Testis (tissue), 3 donors: Measurements from ENCODE around the gene STEAP2. TPM values are rescaled to one million over a fixed set of nuclear protein-coding genes. Genes with fewer than 3 reads are reported as not detected.
A peak's percentile ranks its signal among the peaks of the same experiment; 100 is the strongest.

ENCODE experiments used
- DNase-seq: peaks from one replicate; pipeline ENCODE4 v3.0.0-alpha.2; 2019
- H3K27ac ChIP-seq, 2 donors: fragments of 200-600 bp; sonication (generic); one replicate each; pipeline ENCODE4 v1.5.1; 2019
- H3K27me3 ChIP-seq: fragments of 200-600 bp; sonication (generic); one replicate; pipeline ENCODE4 v1.5.1; 2019
- H3K36me3 ChIP-seq: fragments of 200-600 bp; sonication (generic); one replicate; pipeline ENCODE4 v1.5.1; 2017; ENCODE audit warnings: low read depth; ENCODE audit errors: missing control alignments
- H3K4me1 ChIP-seq: fragments of 200-600 bp; sonication (generic); one replicate; pipeline ENCODE4 v1.5.1; 2019
- H3K4me3 ChIP-seq, 2 donors: fragments of 200-600 bp; sonication (generic); one replicate each; pipeline ENCODE4 v1.5.1; 2017 to 2019
- H3K9me3 ChIP-seq: fragments of 200-600 bp; sonication (generic); one replicate; pipeline ENCODE4 v1.5.1; 2017
- CTCF ChIP-seq, 3 experiments: fragments of 450-650 bp in 2 of 3; fragments of 200-600 bp in 1 of 3; sonication (generic) in 1 of 3; IDR thresholded peaks; one replicate each; pipeline ENCODE4 v1.5.1; 2016 to 2019; ENCODE audit warnings: antibody characterized with exemption in 3 of 3, mild to moderate bottlenecking in 2 of 3, moderate library complexity in 1 of 3
- POLR2A ChIP-seq: fragments of 450-650 bp; IDR thresholded peaks from one replicate; pipeline ENCODE4 v1.6.1; 2017; ENCODE audit warnings: antibody characterized with exemption, mild to moderate bottlenecking, moderate library complexity
- WGBS, 2 donors: methylation state at CpG; one replicate each; pipeline ENCODE4 v1.1.5; 2018; 5-methylcytosine and 5-hydroxymethylcytosine counted together
- intact Hi-C: fragments of 100-400 bp; cut with DNase I; formaldehyde crosslinking; loops from one replicate; pipeline ENCODE4 v1.15.1; 2023; ENCODE audit warnings: low total_unique reads
- polyA plus RNA-seq: library from polyadenylated mRNA; stranded (reverse); fragments of 350-450 nt; fragmentation: Illumina TruSeq; extraction: RNeasy Lipid Tissue Mini Kit (QIAGEN cat#74804); gene quantifications from one replicate; pipeline ENCODE4 v1.2.3, GENCODE V29; 2014; ENCODE audit warnings: low read depth, low replicate concordance; ENCODE audit not compliant: insufficient read depth
- total RNA-seq, 2 donors: library from RNA; depleted of rRNA; stranded (reverse); fragments of >200 nt; gene quantifications; one replicate each; pipeline ENCODE4 v1.2.3, GENCODE V29; 2016

Gene STEAP2
- total and polyA plus RNA-seq, 3 donors from 2014 or later, result 1.8 to 4.5 (median 4.3) TPM

DNA sequence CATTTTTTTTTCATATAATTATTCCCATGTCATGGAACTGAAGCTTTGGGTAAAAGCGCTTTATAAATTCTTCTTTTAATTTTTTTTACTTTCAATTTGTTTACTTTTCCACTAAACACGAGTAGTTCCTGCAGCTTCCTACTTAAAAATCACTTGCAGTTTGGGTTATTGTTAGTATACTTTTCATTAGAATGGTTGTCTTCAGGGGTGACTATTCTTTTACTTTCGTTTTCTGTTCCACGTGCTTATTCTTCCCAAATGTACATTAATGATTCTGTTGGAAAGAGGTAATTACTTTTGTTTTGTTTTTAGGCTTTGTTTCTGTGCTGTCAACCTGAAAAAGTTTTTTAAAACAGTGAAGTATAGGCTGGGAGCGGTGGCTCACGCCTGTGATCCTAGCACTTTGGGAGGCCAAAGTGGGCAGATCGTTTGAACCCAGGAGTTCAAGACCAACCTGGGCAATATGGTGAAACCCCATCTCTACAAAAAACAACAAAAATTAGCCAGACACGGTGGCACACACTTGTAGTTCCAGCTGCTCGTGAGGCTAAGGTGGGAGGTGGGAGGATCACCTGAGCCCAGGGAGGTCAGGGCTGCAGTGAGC lies 28.2 kb downstream of the STEAP2 start:
- H3K4me3 ChIP-seq, result no peak overlapping the region
- H3K27me3 ChIP-seq, result no peaks in the 10 kb centered on the region
- intact Hi-C loops, result no loop called here
- H3K27ac ChIP-seq, result no peak overlapping the region
- peaks cover 4% of the 10 kb centered on the region for H3K4me1 ChIP-seq
- WGBS, 2 donors, result 84 to 88% methylated on average over 9 of the region's 9 CpGs
- TF ChIP-seq CTCF (IDR thresholded peaks at IDR 0.05) (no peak), POLR2A (no peak)
- no peaks in the 10 kb centered on the region for H3K36me3 ChIP-seq
- no peaks in the 10 kb centered on the region for H3K9me3 ChIP-seq
- no peak for DNase-seq

DNA sequence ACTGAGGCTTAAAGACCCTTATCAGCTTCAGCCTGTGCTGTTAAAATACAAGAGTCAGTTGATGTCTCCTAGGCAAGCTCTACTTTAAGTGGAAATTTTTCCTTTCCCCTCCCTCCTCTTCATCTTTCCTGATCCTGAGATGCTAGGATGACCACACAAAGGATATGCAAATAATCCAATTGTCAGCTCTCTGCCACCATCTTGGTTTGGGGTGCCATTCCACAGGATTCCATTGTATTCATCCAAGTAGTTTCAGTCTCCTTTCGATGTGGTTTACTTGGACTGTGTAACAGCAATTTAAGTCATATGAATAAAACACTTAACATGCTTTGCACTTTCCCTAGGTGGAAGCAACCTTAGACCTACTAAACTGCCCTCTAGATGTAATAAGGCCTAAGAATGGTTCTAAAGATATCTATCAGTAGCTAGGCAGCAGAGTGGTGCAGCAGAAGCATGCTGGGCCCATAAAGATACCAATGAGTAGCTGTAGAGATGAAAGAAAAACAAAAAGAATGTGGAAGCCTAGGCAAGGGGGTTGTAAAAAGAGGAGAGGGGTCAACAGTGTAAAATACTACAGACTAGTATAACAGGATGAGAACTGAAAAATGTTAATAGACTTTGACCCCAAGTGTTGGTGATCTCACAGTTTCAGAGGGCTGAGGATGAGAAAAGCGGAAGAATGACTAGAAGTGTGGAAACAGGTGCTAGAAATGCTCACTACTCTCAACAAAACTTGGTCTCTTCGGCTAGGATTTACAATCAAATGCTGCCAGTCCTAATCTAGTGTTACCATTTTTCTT lies 31.0 kb downstream of the STEAP2 start:
- WGBS, 2 donors, result 89 to 93% methylated on average over 3 of the region's 3 CpGs
- Histone ChIP-seq H3K4me3 (no peak overlapping the region), H3K27ac (no peak overlapping the region), H3K36me3 (no peaks in the 10 kb centered on the region), H3K4me1 (peaks cover 4% of the 10 kb centered on the region), H3K27me3 (no peaks in the 10 kb centered on the region), H3K9me3 (no peaks in the 10 kb centered on the region)
- no peak for DNase-seq
- no peak for TF ChIP-seq POLR2A
- intact Hi-C loops, result no loop called here

- no peak for TF ChIP-seq CTCF (IDR thresholded peaks at IDR 0.05)
- TF ChIP-seq POLR2A, result no peak
- H3K27me3 ChIP-seq, result no peaks in the 10 kb centered on the region
- WGBS, 2 donors, result 8 to 16% methylated on average over 1 of the region's 1 CpG
- no peak for DNase-seq
- H3K27ac ChIP-seq, result no peak overlapping the region
- intact Hi-C loops, result no loop called here
- peaks cover 4% of the 10 kb centered on the region for H3K4me1 ChIP-seq
- no peaks in the 10 kb centered on the region for H3K36me3 ChIP-seq
- H3K9me3 ChIP-seq, result no peaks in the 10 kb centered on the region
- no peak overlapping the region for H3K4me3 ChIP-seq
Observed at GRCh38 chr7:90243556-90243955, 32.0 kb downstream of the STEAP2 start.

- no peaks in the 10 kb centered on the region for H3K27me3 ChIP-seq
- TF ChIP-seq POLR2A (no peak), CTCF (IDR thresholded peaks at IDR 0.05) (no peak)
- DNase-seq, result no peak
- H3K9me3 ChIP-seq, result no peaks in the 10 kb centered on the region
- 10 to 11% methylated on average over 6 of the region's 6 CpGs for WGBS, 2 donors
- no peak overlapping the region for H3K27ac ChIP-seq
- no peaks in the 10 kb centered on the region for H3K36me3 ChIP-seq
- H3K4me1 ChIP-seq, result peaks cover 4% of the 10 kb centered on the region
- intact Hi-C loops, result no loop called here
- peak overlapping the region; percentile 88 to 97 for H3K4me3 ChIP-seq
Observed at GRCh38 chr7:90244565-90244908, 33.0 kb downstream of the STEAP2 start.

DNA sequence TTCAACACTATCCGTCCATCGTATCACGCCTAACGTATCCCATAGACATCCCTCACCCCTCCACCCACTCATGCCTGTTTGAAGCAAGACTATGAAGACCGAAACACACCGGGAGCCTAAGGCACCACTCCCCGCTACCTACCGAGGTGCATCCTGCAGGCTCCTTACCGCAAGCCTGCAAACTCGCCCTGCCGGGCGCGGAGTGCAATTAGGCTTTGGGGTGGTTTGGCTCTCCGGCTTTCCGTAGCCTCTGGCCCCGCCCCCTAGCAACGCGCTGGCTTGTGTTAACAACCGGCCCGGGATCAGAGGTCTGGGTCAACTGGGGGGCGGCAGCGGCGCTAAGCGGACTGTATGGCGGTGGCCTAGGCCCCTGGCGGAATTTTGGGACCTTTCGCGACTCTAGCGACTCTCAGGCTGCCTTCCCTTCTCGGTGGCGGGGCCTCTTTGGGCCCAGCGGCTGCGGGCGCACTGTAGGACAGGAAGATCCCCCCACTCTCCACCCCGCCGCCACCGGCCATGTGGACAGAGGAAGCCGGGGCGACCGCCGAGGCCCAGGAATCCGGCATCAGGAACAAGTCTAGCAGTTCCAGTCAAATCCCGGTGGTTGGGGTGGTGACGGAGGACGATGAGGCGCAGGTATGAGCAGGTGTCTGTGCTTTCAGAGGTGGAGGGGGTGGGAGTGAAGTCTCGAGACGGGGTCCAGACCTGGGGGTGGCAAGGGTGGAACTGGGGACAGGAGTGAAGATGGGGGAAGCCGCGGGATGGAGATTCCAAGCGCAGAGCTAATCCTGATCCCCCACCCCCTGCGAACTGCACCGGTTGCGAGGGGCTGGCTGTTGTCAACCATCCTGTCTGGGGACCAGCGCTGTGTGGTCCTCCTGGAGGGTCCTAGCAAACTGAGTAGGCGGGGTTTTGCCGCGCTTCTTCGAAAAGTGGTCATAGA lies 33.6 kb downstream of the STEAP2 start, which contains the start of gene CFAP69:
TSS of gene CFAP69 (plus strand) at position 266 of the 943 bp plus-strand sequence. CDS start at position 517, 251 bp downstream.
- TF ChIP-seq CTCF (IDR thresholded peaks at IDR 0.05) (peak in 1 of 3 experiments; percentile 39), POLR2A (no peak)
- 1 to 2% methylated on average over 50 to 59 of the region's 59 CpGs for WGBS, 2 donors
- H3K4me3 ChIP-seq, result peak within 1 kb of the TSS; percentile 88 to 97

More for the DNA sequence above, 33.6 kb downstream of the STEAP2 start, which contains the start of gene CFAP69:
- DNase-seq, result peak; percentile 95
- Histone ChIP-seq H3K27ac (no peak within 1 kb of the TSS), H3K4me1 (peaks cover 4% of the 10 kb centered on the region), H3K9me3 (no peaks in the 10 kb centered on the region), H3K27me3 (no peaks in the 10 kb centered on the region), H3K36me3 (no peaks in the 10 kb centered on the region)
- intact Hi-C loops, result no loop called here
